ENCODE results near the gene OR2A2. TPM values are rescaled to one million over a fixed set of nuclear protein-coding genes. Genes with fewer than 3 reads are reported as not detected.

Gene OR2A2
- total RNA-seq, 1 donor from 2014 or later, result not detected

DNA sequence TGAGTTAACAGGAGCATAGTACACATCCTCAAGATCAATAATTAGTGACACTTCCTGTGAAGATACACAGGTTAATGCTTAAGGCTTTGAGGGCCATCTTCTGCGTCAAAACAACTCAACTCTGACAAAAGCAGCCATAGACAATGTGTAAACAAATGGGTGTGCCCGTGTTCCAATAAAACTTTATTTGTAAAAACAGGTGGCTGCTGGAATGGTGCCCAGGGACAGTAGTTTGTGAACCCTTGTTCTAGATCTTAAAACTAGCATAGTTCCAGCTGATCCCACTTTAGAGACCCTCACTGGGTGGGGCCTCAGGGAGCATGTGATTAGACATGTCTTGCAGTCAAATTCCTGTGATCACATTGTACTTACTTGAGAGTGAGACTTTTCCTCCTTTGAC, 21.3 kb downstream of the OR2A2 start:
- no peaks in the 10 kb centered on the region for H3K27me3 ChIP-seq (ENCODE audit: control insufficient read depth, insufficient read depth, low read length)
- no peak overlapping the region for H3K4me3 ChIP-seq (ENCODE audit: low read depth, low read length)
- H3K36me3 ChIP-seq (ENCODE audit: control insufficient read depth, insufficient read depth, low read length), result no peaks in the 10 kb centered on the region
- DNase-seq (ENCODE audit: low read depth) (no peak), FAIRE-seq (no peak)
- TF ChIP-seq, protein P1, sequence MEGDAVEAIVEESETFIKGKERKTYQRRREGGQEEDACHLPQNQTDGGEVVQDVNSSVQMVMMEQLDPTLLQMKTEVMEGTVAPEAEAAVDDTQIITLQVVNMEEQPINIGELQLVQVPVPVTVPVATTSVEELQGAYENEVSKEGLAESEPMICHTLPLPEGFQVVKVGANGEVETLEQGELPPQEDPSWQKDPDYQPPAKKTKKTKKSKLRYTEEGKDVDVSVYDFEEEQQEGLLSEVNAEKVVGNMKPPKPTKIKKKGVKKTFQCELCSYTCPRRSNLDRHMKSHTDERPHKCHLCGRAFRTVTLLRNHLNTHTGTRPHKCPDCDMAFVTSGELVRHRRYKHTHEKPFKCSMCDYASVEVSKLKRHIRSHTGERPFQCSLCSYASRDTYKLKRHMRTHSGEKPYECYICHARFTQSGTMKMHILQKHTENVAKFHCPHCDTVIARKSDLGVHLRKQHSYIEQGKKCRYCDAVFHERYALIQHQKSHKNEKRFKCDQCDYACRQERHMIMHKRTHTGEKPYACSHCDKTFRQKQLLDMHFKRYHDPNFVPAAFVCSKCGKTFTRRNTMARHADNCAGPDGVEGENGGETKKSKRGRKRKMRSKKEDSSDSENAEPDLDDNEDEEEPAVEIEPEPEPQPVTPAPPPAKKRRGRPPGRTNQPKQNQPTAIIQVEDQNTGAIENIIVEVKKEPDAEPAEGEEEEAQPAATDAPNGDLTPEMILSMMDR (IDR thresholded peaks at IDR 0.05; ENCODE audit: insufficient read depth, low read length, severe bottlenecking), result no peak

DNA sequence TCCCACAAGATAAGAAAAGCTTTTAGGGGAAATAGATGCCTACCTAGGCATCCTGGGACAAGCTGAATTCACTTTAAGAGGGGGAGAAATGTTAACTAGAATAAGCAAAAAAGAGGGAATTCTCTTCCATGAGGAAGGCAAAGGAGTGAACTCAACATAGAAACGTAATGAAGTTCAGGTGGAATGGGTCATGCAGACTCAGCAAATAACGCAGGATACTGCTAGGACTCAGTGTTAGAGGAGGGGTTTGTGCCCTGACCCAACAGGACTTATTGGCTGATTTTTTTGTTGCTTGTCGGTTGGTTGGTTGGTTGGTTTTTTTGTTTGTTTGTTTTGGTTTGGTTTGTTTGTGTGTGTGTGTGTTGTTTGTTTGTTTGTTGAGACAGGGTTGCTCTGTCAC, 22.9 kb downstream of the OR2A2 start:
- TF ChIP-seq, protein P1 (IDR thresholded peaks at IDR 0.05; ENCODE audit: insufficient read depth, low read length, severe bottlenecking), result no peak
- FAIRE-seq, result peak; percentile 23
- H3K36me3 ChIP-seq (ENCODE audit: control insufficient read depth, insufficient read depth, low read length), result no peaks in the 10 kb centered on the region
- no peak for DNase-seq (ENCODE audit: low read depth)
- no peaks in the 10 kb centered on the region for H3K27me3 ChIP-seq (ENCODE audit: control insufficient read depth, insufficient read depth, low read length)
- no peak overlapping the region for H3K4me3 ChIP-seq (ENCODE audit: low read depth, low read length)

DNA sequence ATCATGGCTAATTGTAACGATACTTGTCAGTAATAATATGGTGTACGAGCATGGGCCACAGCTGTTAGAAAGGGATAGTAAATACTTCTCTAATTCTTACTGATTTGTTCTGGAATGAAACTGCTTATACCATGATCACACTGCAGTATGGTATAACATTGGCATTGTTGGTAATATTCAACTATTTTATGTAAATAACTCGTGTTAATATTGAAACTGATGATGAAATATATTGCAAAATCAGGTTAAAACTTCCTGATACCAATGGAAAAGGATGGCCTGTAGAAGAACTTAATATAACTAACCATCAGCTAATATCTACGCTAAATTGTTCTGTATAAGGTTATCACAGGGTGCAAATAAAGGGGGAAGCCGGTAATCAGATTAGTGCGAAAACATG, 23.9 kb downstream of the OR2A2 start:
- no peak for FAIRE-seq
- DNase-seq (ENCODE audit: low read depth), result no peak

DNA sequence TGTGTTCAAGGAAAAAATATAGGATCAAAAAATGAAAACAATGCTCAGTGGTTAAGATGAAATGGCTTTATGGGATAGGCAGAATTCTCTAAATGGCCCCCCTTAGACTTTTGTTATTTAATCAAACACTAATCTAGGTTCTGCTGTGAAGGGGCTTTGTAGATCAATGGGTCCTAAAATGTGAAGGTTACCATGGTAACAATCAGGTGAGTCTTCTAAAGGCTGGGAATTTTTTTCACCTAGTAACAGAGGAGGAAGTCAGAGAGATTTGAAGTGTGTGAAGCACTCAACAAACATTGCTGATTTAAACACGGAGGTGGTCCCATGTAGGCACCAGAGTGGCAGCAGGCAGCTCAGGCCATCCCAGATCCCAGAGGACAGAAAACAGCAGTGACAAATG, 24.7 kb downstream of the OR2A2 start:
- Histone ChIP-seq H3K36me3 (ENCODE audit: control insufficient read depth, insufficient read depth, low read length) (no peaks in the 10 kb centered on the region), H3K27me3 (ENCODE audit: control insufficient read depth, insufficient read depth, low read length) (no peaks in the 10 kb centered on the region), H3K4me3 (ENCODE audit: low read depth, low read length) (no peak overlapping the region)
- TF ChIP-seq, protein P1 (IDR thresholded peaks at IDR 0.05; ENCODE audit: insufficient read depth, low read length, severe bottlenecking), result no peak
- DNase-seq (ENCODE audit: low read depth) (no peak), FAIRE-seq (no peak)

More for the DNA sequence above, 23.9 kb downstream of the OR2A2 start:
- TF ChIP-seq, protein P1 (IDR thresholded peaks at IDR 0.05; ENCODE audit: insufficient read depth, low read length, severe bottlenecking), result no peak
- H3K4me3 ChIP-seq (ENCODE audit: low read depth, low read length), result no peak overlapping the region
- no peaks in the 10 kb centered on the region for H3K27me3 ChIP-seq (ENCODE audit: control insufficient read depth, insufficient read depth, low read length)
- no peaks in the 10 kb centered on the region for H3K36me3 ChIP-seq (ENCODE audit: control insufficient read depth, insufficient read depth, low read length)

DNA sequence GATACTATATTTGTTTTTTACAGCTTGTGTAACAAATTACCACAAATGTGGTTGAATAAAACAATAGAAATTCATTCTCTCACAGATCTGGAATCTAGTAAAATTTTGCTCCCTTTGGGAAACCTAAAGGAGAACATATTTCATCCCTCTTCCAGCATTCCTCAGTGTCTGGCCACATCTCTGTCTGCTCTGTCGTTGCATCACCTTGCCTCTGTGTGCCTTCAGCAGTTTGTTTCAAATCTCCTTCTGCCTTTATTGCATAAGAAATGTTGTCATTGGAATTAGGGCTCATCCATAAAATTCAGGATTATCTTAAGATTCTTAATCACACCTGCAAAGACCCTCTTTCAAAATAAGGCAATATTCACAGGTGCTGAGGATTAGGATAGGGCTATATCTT, 28.1 kb downstream of the OR2A2 start:
- H3K36me3 ChIP-seq (ENCODE audit: control insufficient read depth, insufficient read depth, low read length), result no peaks in the 10 kb centered on the region
- FAIRE-seq (peak; percentile 32), DNase-seq (ENCODE audit: low read depth) (no peak)
- H3K4me3 ChIP-seq (ENCODE audit: low read depth, low read length), result no peak overlapping the region
- H3K27me3 ChIP-seq (ENCODE audit: control insufficient read depth, insufficient read depth, low read length), result no peaks in the 10 kb centered on the region
- TF ChIP-seq, protein P1 (IDR thresholded peaks at IDR 0.05; ENCODE audit: insufficient read depth, low read length, severe bottlenecking), result no peak

DNA sequence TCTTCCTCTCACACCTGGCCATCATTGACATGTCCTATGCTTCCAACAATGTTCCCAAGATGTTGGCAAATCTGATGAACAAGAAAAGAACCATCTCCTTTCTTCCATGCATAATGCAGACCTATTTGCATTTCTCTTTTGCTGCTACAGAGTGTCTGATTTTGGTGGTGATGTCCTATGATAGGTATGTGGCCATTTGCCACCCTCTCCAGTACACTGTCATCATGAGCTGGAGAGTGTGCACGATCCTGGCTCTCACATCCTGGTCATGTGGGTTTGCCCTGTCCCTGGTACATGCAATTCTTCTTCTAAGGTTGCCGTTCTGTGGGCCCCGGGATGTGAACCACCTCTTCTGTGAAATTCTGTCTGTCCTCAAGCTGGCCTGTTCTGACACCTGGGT, 32.8 kb downstream of the OR2A2 start:
- TF ChIP-seq, protein P1 (IDR thresholded peaks at IDR 0.05; ENCODE audit: insufficient read depth, low read length, severe bottlenecking), result no peak
- Histone ChIP-seq H3K4me3 (ENCODE audit: low read depth, low read length) (no peak overlapping the region), H3K27me3 (ENCODE audit: control insufficient read depth, insufficient read depth, low read length) (no peaks in the 10 kb centered on the region), H3K36me3 (ENCODE audit: control insufficient read depth, insufficient read depth, low read length) (no peaks in the 10 kb centered on the region)
- DNase-seq (ENCODE audit: low read depth), result no peak
- FAIRE-seq, result peak; percentile 64
